SK-N-SH (cell line): ENCODE results near the gene MRPS27. TPM values are rescaled to one million over a fixed set of nuclear protein-coding genes. Genes with fewer than 3 reads are reported as not detected.

Experiments used
- CTCF ChIA-PET: fragments of 300-600, 350-600 bp; formaldehyde crosslinking; extraction: SDS; loops from one replicate; lab custom pipeline; 2021; lab: Yijun Ruan, JAX
- POLR2A ChIA-PET: fragments of 350-600 bp; sonication (Branson Sonifier 250); formaldehyde crosslinking; extraction: SDS; loops from one replicate; lab custom pipeline; 2020; ENCODE audit warnings: antibody characterized with exemption, inconsistent platforms; lab: Yijun Ruan, JAX
- DNase-seq: peaks from one replicate; pipeline ENCODE4 v3.0.0; 2012
- H2AFZ ChIP-seq: fragments of 200-600 bp; sonication (generic); 2 replicates; pipeline ENCODE4 v1.8.1; 2016; ENCODE audit warnings: antibody characterized with exemption, mild to moderate bottlenecking, low read depth
- H3F3A ChIP-seq: fragments of 200-600 bp; sonication (generic); replicated peaks from 2 replicates; pipeline ENCODE3; 2016; ENCODE audit warnings: antibody characterized with exemption, mild to moderate bottlenecking; ENCODE audit not compliant: insufficient read depth
- H3K27ac ChIP-seq, 2 experiments: fragments of 200-500 bp in 1 of 2; fragments of 200-600 bp in 1 of 2; sonication (Bioruptor generic) in 1 of 2; sonication (generic), shearing (Covaris generic) in 1 of 2; 2 replicates each; pipeline versions ENCODE4 v1.5.1 to v1.6.1; 2014 to 2016; ENCODE audit warnings: low read depth in 2 of 2, inconsistent platforms in 1 of 2, low read length in 1 of 2, mild to moderate bottlenecking in 1 of 2, mixed read lengths in 1 of 2
- H3K27me3 ChIP-seq: fragments of 200-600 bp; sonication (generic), shearing (Covaris generic); 2 replicates; pipeline ENCODE4 v1.6.1; 2016; ENCODE audit warnings: mixed run types; ENCODE audit not compliant: insufficient read depth
- H3K36me3 ChIP-seq, 2 experiments: fragments of 200-500 bp in 1 of 2; fragments of 200-600 bp in 1 of 2; sonication (Bioruptor generic) in 1 of 2; sonication (generic) in 1 of 2; replicated peaks in 1 of 2; 2 replicates each; pipeline versions ENCODE3 to v1.5.1; 2014 to 2016; ENCODE audit warnings: low read length in 1 of 2, mild to moderate bottlenecking in 1 of 2; ENCODE audit not compliant: insufficient read depth in 2 of 2, control insufficient read depth in 1 of 2
- H3K4me1 ChIP-seq, 2 experiments: fragments of 200-500 bp in 1 of 2; fragments of 200-600 bp in 1 of 2; sonication (Bioruptor generic) in 1 of 2; sonication (generic), shearing (Covaris generic) in 1 of 2; 2 replicates each; pipeline versions ENCODE4 v1.5.1 to v1.6.1; 2014 to 2016; ENCODE audit warnings: low read depth in 1 of 2, low read length in 1 of 2, mixed run types in 1 of 2; ENCODE audit not compliant: insufficient read depth in 2 of 2, control insufficient read depth in 1 of 2
- H3K4me2 ChIP-seq: fragments of 200-600 bp; sonication (generic), shearing (Covaris generic); 2 replicates; pipeline ENCODE4 v1.6.1; 2017; ENCODE audit warnings: mixed run types
- H3K4me3 ChIP-seq, 2 experiments: fragments of 200-500 bp in 1 of 2; fragments of 200-600 bp in 1 of 2; sonication (Bioruptor generic) in 1 of 2; sonication (generic), shearing (Covaris generic) in 1 of 2; 2 replicates each; pipeline versions ENCODE4 v1.5.1 to v1.8.1; 2014 to 2016; ENCODE audit warnings: low read depth in 2 of 2, inconsistent platforms in 1 of 2, low read length in 1 of 2, mild to moderate bottlenecking in 1 of 2, mixed read lengths in 1 of 2, moderate library complexity in 1 of 2
- H3K79me2 ChIP-seq: fragments of 200-600 bp; sonication (generic); 2 replicates; pipeline ENCODE4 v1.8.1; 2017; ENCODE audit warnings: mild to moderate bottlenecking; ENCODE audit not compliant: insufficient read depth
- H3K9ac ChIP-seq: fragments of 200-600 bp; sonication (generic); 2 replicates; pipeline ENCODE4 v1.6.1; 2017; ENCODE audit warnings: mixed run types
- H3K9me2 ChIP-seq: fragments of 200-600 bp; sonication (generic); 2 replicates; pipeline ENCODE4 v1.6.1; 2017; ENCODE audit warnings: mixed run types
- H3K9me3 ChIP-seq: fragments of 200-600 bp; sonication (generic); 2 replicates; pipeline ENCODE4 v1.6.1; 2017; ENCODE audit warnings: mixed run types, mild to moderate bottlenecking, moderate library complexity
- H4K20me1 ChIP-seq: fragments of 200-600 bp; sonication (generic); 2 replicates; pipeline ENCODE4 v1.6.1; 2017; ENCODE audit warnings: mild to moderate bottlenecking, mixed run types; ENCODE audit not compliant: insufficient read depth
- CHD2 ChIP-seq: fragments of 150-350 bp; IDR thresholded peaks from 2 replicates; pipeline ENCODE4 v1.6.1; 2018; ENCODE audit warnings: low read length; ENCODE audit not compliant: partially characterized antibody
- CTCF ChIP-seq: fragments of 200-600 bp; sonication (generic); IDR thresholded peaks from 2 replicates; pipeline ENCODE4 v1.6.1; 2017; ENCODE audit warnings: antibody characterized with exemption, mild to moderate bottlenecking, moderate library complexity
- ELF1 ChIP-seq: IDR thresholded peaks from 2 replicates; pipeline ENCODE4 v1.4.0; 2012
- EZH2phosphoT487 ChIP-seq: fragments of 200-600 bp; sonication (generic); IDR thresholded peaks from 2 replicates; pipeline ENCODE4 v1.6.1; 2017; ENCODE audit warnings: low read depth, mixed run types, mild to moderate bottlenecking, antibody characterized with exemption, moderate library complexity, borderline replicate concordance
- FOSL2 ChIP-seq: IDR thresholded peaks from 2 replicates; pipeline ENCODE4 v1.4.0; 2012; ENCODE audit warnings: low read depth, mild to moderate bottlenecking, moderate library complexity, borderline replicate concordance
- FOXM1 ChIP-seq: IDR thresholded peaks from 2 replicates; pipeline ENCODE4 v1.4.0; 2012; ENCODE audit warnings: low read depth, mild to moderate bottlenecking
- GABPA ChIP-seq: IDR thresholded peaks from 2 replicates; pipeline ENCODE4 v1.4.0; 2012; ENCODE audit warnings: low read depth, mild to moderate bottlenecking
- GATA2 ChIP-seq: sonication (generic); formaldehyde crosslinking; IDR thresholded peaks from 2 replicates; pipeline ENCODE4 v1.5.0; 2020; ENCODE audit warnings: mild to moderate bottlenecking, missing genetic modification reagents
- IRF3 ChIP-seq: fragments of 150-350 bp; IDR thresholded peaks from 2 replicates; pipeline ENCODE4 v1.6.1; 2016; ENCODE audit warnings: mild to moderate bottlenecking, low read depth, low read length
- MEF2A ChIP-seq: IDR thresholded peaks from 2 replicates; pipeline ENCODE4 v1.4.0; 2012; ENCODE audit warnings: low read depth, borderline replicate concordance
- MXI1 ChIP-seq: IDR thresholded peaks from 2 replicates; pipeline ENCODE4 v1.6.1; 2012; ENCODE audit warnings: mild to moderate bottlenecking, low read depth, low read length, improper control_type of control experiment
- NRF1 ChIP-seq: IDR thresholded peaks from 2 replicates; pipeline ENCODE4 v1.6.1; 2012; ENCODE audit warnings: low read depth, mild to moderate bottlenecking, low read length
- POLR2AphosphoS5 ChIP-seq: IDR thresholded peaks from 2 replicates; pipeline ENCODE4 v1.6.1; 2012; ENCODE audit warnings: low read depth, low read length
- RAD21 ChIP-seq: IDR thresholded peaks from 2 replicates; pipeline ENCODE4 v1.6.1; 2012; ENCODE audit warnings: mild to moderate bottlenecking, low read length
- RCOR1 ChIP-seq: fragments of 150-350 bp; IDR thresholded peaks from 2 replicates; pipeline ENCODE4 v1.6.1; 2017; ENCODE audit warnings: antibody characterized with exemption, low read length
- RFX5 ChIP-seq: IDR thresholded peaks from 2 replicates; pipeline ENCODE4 v1.6.1; 2012; ENCODE audit warnings: mild to moderate bottlenecking, improper control_type of control experiment, low read length
- RXRA ChIP-seq: IDR thresholded peaks from 2 replicates; pipeline ENCODE4 v1.4.0; 2012; ENCODE audit warnings: low read depth, mild to moderate bottlenecking, borderline replicate concordance
- TCF12 ChIP-seq: IDR thresholded peaks from 2 replicates; pipeline ENCODE4 v1.4.0; 2012
- USF1 ChIP-seq: IDR thresholded peaks from 2 replicates; pipeline ENCODE4 v1.4.0; 2012; ENCODE audit warnings: low read depth, borderline replicate concordance
- USF2 ChIP-seq: fragments of 150-350 bp; IDR thresholded peaks from 2 replicates; pipeline ENCODE4 v1.6.1; 2017; ENCODE audit warnings: antibody characterized with exemption, low read length, low read depth, borderline replicate concordance
- WGBS: methylation state at CpG from one replicate; pipeline ENCODE4 v1.1.6; 2017; ENCODE audit warnings: low lambda C conversion rate; 5-methylcytosine and 5-hydroxymethylcytosine counted together
- polyA plus RNA-seq, 3 experiments: library from polyadenylated mRNA; depleted of rRNA; stranded (reverse); fragments of >200 nt; gene quantifications; 2 replicates each; pipeline ENCODE4 v1.2.3, GENCODE V29; 2012

Gene MRPS27
- polyA plus RNA-seq, 1 of the 3 experiments (the other 2 are of a cell fraction) = 37.5 TPM

GRCh38 chr5:72352616-72353015 lies 32.6 kb upstream of the MRPS27 start:
- CTCF ChIA-PET = interaction anchor here (1.2 kb wide), 1 partner anchor 731 kb away, joined by 3 read pairs; no protein-coding TSS in a partner anchor
- no peak overlapping the region for H3K4me3 ChIP-seq
- no peak for TF ChIP-seq TCF12
- no peak for TF ChIP-seq RXRA
- no peak for TF ChIP-seq RCOR1
- no peak for TF ChIP-seq RAD21
- no peak for TF ChIP-seq GATA2 (CRISPR knock-in tag)
- TF ChIP-seq FOSL2 = no peak
- TF ChIP-seq, all 33 proteins: peak for 0
- H3F3A ChIP-seq = peaks cover 16% of the 10 kb centered on the region
- H3K36me3 ChIP-seq = peaks cover 3 to 5% of the 10 kb centered on the region in 2 experiments
- no peaks in the 10 kb centered on the region for H3K9me2 ChIP-seq
- H3K9me3 ChIP-seq = no peaks in the 10 kb centered on the region
- H3K4me2 ChIP-seq = no peak overlapping the region
- no peak for DNase-seq
- H3K9ac ChIP-seq = no peak overlapping the region
- WGBS = 100% methylated on average over 1 of the region's 1 CpG
- peak overlapping the region in 1 of 2 experiments; percentile 70; a peak in 2 of 4 replicates for H3K27ac ChIP-seq
- no peaks in the 10 kb centered on the region for H3K79me2 ChIP-seq
- no peaks in the 10 kb centered on the region for H4K20me1 ChIP-seq
- H3K27me3 ChIP-seq = no peaks in the 10 kb centered on the region
- H3K4me1 ChIP-seq = peaks cover 0 to 8% of the 10 kb centered on the region in 2 experiments; a peak in 3 of 4 replicates
- POLR2A ChIA-PET = no interaction called here
- no peak overlapping the region for H2AFZ ChIP-seq

GRCh38 chr5:72351376-72351775 lies 31.3 kb upstream of the MRPS27 start:
- CTCF ChIA-PET = no interaction called here
- H3K79me2 ChIP-seq = no peaks in the 10 kb centered on the region
- H3K4me2 ChIP-seq = no peak overlapping the region
- H3K9ac ChIP-seq = no peak overlapping the region
- no peaks in the 10 kb centered on the region for H3K27me3 ChIP-seq
- DNase-seq = no peak
- H4K20me1 ChIP-seq = no peaks in the 10 kb centered on the region
- H3K4me1 ChIP-seq = peaks cover 0 to 16% of the 10 kb centered on the region in 2 experiments; a peak in 3 of 4 replicates
- TF ChIP-seq FOXM1 (no peak), RCOR1 (no peak), CHD2 (no peak), MEF2A (no peak), GABPA (no peak), NRF1 (no peak), RAD21 (no peak), IRF3 (no peak), TCF12 (no peak), POLR2AphosphoS5 (no peak), EZH2phosphoT487 (no peak), MXI1 (no peak), ELF1 (no peak), USF1 (no peak), CTCF (no peak), GATA2 (CRISPR knock-in tag) (no peak), RFX5 (no peak), USF2 (no peak)
- no peak overlapping the region for H3K4me3 ChIP-seq
- no peaks in the 10 kb centered on the region for H3K9me2 ChIP-seq
- peaks cover 3 to 6% of the 10 kb centered on the region in 2 experiments for H3K36me3 ChIP-seq
- WGBS = 100% methylated on average over 2 of the region's 2 CpGs
- POLR2A ChIA-PET = no interaction called here
- peaks cover 27% of the 10 kb centered on the region for H3F3A ChIP-seq
- H2AFZ ChIP-seq = no peak overlapping the region
- no peak overlapping the region for H3K27ac ChIP-seq
- no peaks in the 10 kb centered on the region for H3K9me3 ChIP-seq
